Lung (tissue), 16 donors: ENCODE data around the gene ZNF653. TPM values are rescaled to one million over a fixed set of nuclear protein-coding genes. Genes with fewer than 3 reads are reported as not detected.

Experiments
- ATAC-seq: fragments of 200-7000 bp; cut with Tn5 transposase; one replicate; pipeline ENCODE4 v1.9.1; 2020; ENCODE audit warnings: moderate number of reproducible peaks; ENCODE audit not compliant: insufficient read depth, low FRiP score
- DNase-seq, 3 donors: peaks; one replicate each; pipeline ENCODE4 v3.0.0-alpha.2; 2013 to 2017
- H3K27ac ChIP-seq, 2 donors: one replicate each; pipeline ENCODE4 v1.5.1; 2013; ENCODE audit warnings: mild to moderate bottlenecking in 2 of 2, moderate library complexity in 2 of 2, control low read depth in 1 of 2, inconsistent platforms in 1 of 2, low read depth in 1 of 2, low read length in 1 of 2
- H3K27me3 ChIP-seq, 3 donors: one replicate each; pipeline ENCODE4 v1.5.1; 2013; ENCODE audit warnings: low read length in 2 of 3; ENCODE audit not compliant: control insufficient read depth in 3 of 3, insufficient read depth in 3 of 3
- H3K36me3 ChIP-seq, 4 donors: one replicate each; pipeline ENCODE4 v1.5.1; 2013; ENCODE audit warnings: low read length in 4 of 4, mild to moderate bottlenecking in 1 of 4, moderate library complexity in 1 of 4; ENCODE audit not compliant: control insufficient read depth in 4 of 4, insufficient read depth in 4 of 4
- H3K4me1 ChIP-seq, 5 donors: one replicate each; pipeline ENCODE4 v1.5.1; 2013; ENCODE audit warnings: low read length in 5 of 5, mild to moderate bottlenecking in 2 of 5, moderate library complexity in 1 of 5; ENCODE audit not compliant: control insufficient read depth in 5 of 5, insufficient read depth in 5 of 5
- H3K4me3 ChIP-seq: one replicate; pipeline ENCODE4 v1.5.1; 2013; ENCODE audit warnings: mild to moderate bottlenecking, control low read depth, moderate library complexity
- H3K9ac ChIP-seq, 2 donors: one replicate each; pipeline ENCODE4 v1.5.1; 2013; ENCODE audit warnings: low read length in 2 of 2, control low read depth in 1 of 2; ENCODE audit not compliant: insufficient read depth in 1 of 2
- H3K9me3 ChIP-seq, 4 donors: one replicate each; pipeline ENCODE4 v1.5.1; 2013; ENCODE audit warnings: low read length in 3 of 4, mild to moderate bottlenecking in 1 of 4, moderate library complexity in 1 of 4; ENCODE audit not compliant: control insufficient read depth in 4 of 4, insufficient read depth in 3 of 4
- CTCF ChIP-seq: IDR thresholded peaks from 2 replicates; pipeline ENCODE4 v1.5.1; 2012; ENCODE audit warnings: mild to moderate bottlenecking; ENCODE audit errors: control extremely low read depth, extremely low read depth
- WGBS, 2 donors: extraction: QIAGEN DNeasy Blood & Tissue Kit; methylation state at CpG; one replicate each; pipeline ENCODE4 v1.1.7; 2013; 5-methylcytosine and 5-hydroxymethylcytosine counted together
- long read RNA-seq, 5 donors: transcript quantifications; one replicate each; lab custom pipeline, GENCODE V29; 2026
- polyA plus RNA-seq, 2 donors: library from polyadenylated mRNA; stranded (reverse); fragments of 200-250 nt; gene quantifications; one replicate each; pipeline ENCODE4 v1.2.1, GENCODE V29; 2013
- total RNA-seq, 2 donors: library from RNA; depleted of rRNA in 1 of 2; stranded (reverse); fragments of >200 nt in 1 of 2; gene quantifications; one replicate each; pipeline ENCODE4 v1.2.1, GENCODE V29; 2014 to 2021
- donor health status: control.
- donor health status: control.
- donor health status: Bipolar disorder and iron deficiency.
- donor health status: healthy.
- donor health status: DM: yes; HTN: yes; CAD: no.

ZNF653 gene
- 10 to 100 TPM in 1 of 2 donors, 1 to 10 TPM in 1; 5.4 to 12.9 TPM for total RNA-seq
- polyA plus RNA-seq: 10 to 100 TPM in 1 of 2 donors, 1 to 10 TPM in 1; 7.7 to 10.2 TPM
- long read RNA-seq, donor 1, partial matches to known transcripts: 0 of 2 reads
- long read RNA-seq, donor 1, other reads (novel, unspliced or antisense): 0 of 2 reads
- long read RNA-seq, donor 2: 0 reads
- long read RNA-seq, donor 3: 0 reads
- long read RNA-seq, donor 4: 0 reads
- long read RNA-seq, donor 5: 0 reads

GRCh38 chr19:11505504-11506100 lies at the start of gene ZNF653:
TSS of gene ZNF653 (minus strand) at chr19:11505839. CDS start at chr19:11505786, 53 bp downstream.
- H3K4me1 ChIP-seq: peaks cover 0 to 7% (median 0%) of the 10 kb centered on the region in 5 donors
- H3K4me3 ChIP-seq: peak within 1 kb of the TSS; percentile 89
- peak within 1 kb of the TSS; percentile 94 to 96 for H3K27ac ChIP-seq
- H3K27me3 ChIP-seq: no peaks in the 10 kb centered on the region
- ATAC-seq: peak; percentile 86
- no peak for TF ChIP-seq CTCF
- 0 to 1% methylated on average over 59 to 65 of the region's 65 CpGs for WGBS, 2 donors
- no peaks in the 10 kb centered on the region for H3K9me3 ChIP-seq
- peaks cover 0 to 6% (median 0%) of the 10 kb centered on the region in 4 donors for H3K36me3 ChIP-seq
- DNase-seq: peak; percentile 98
- H3K9ac ChIP-seq: peak within 1 kb of the TSS; percentile 17 to 76

GRCh38 chr19:11555246-11555645 lies 49.6 kb upstream of the ZNF653 start:
- WGBS, 2 donors: 86 to 88% methylated on average over 6 of the region's 6 CpGs
- no peaks in the 10 kb centered on the region for H3K27me3 ChIP-seq
- H3K4me3 ChIP-seq: no peak overlapping the region
- H3K9me3 ChIP-seq: no peaks in the 10 kb centered on the region
- TF ChIP-seq CTCF: no peak
- no peak for DNase-seq
- H3K9ac ChIP-seq: no peak overlapping the region
- no peak overlapping the region for H3K27ac ChIP-seq
- H3K36me3 ChIP-seq: peaks cover 0 to 36% (median 13%) of the 10 kb centered on the region in 4 donors
- no peak for ATAC-seq
- peaks cover 3 to 14% (median 7%) of the 10 kb centered on the region in 5 donors for H3K4me1 ChIP-seq

- peaks cover 3 to 9% (median 7%) of the 10 kb centered on the region in 5 donors for H3K4me1 ChIP-seq
- H3K27ac ChIP-seq: no peak overlapping the region
- no peak overlapping the region for H3K4me3 ChIP-seq
- no peaks in the 10 kb centered on the region for H3K9me3 ChIP-seq
- ATAC-seq (no peak), DNase-seq (no peak)
- TF ChIP-seq CTCF: no peak
- 90 to 96% methylated on average over 12 of the region's 12 CpGs for WGBS, 2 donors
- no peaks in the 10 kb centered on the region for H3K27me3 ChIP-seq
- no peak overlapping the region for H3K9ac ChIP-seq
- peaks cover 0 to 36% (median 13%) of the 10 kb centered on the region in 4 donors for H3K36me3 ChIP-seq
Observed at GRCh38 chr19:11554160-11554559, 48.5 kb upstream of the ZNF653 start.
